Subcutaneous adipose tissue (tissue), 4 donors: ENCODE data around the gene HRAS. TPM values are rescaled to one million over a fixed set of nuclear protein-coding genes. Genes with fewer than 3 reads are reported as not detected.

ENCODE experiments used
- CTCF ChIP-seq: fragments of 450-650 bp; IDR thresholded peaks from one replicate; pipeline ENCODE4 v1.5.1; 2016; ENCODE audit warnings: low read depth, mild to moderate bottlenecking, control low read depth, antibody characterized with exemption, moderate library complexity
- total RNA-seq, 4 donors: library from RNA; depleted of rRNA; stranded (reverse); fragments of >200 nt; gene quantifications; one replicate each; pipeline ENCODE4 v1.1.0, GENCODE V29; 2016

The HRAS gene
- total RNA-seq, 4 donors from 2014 or later = 33.7 to 53.3 (median 39.9) TPM

- no peak for TF ChIP-seq CTCF
Observed at GRCh38 chr11:558503-558902, 23.1 kb upstream of the HRAS start.

- no peak for TF ChIP-seq CTCF
Observed at GRCh38 chr11:557328-558132, 22.2 kb upstream of the HRAS start.

- no peak for TF ChIP-seq CTCF
Observed at GRCh38 chr11:556662-557256, 21.4 kb upstream of the HRAS start.

- no peak for TF ChIP-seq CTCF
Observed at GRCh38 chr11:555780-556661, 20.6 kb upstream of the HRAS start.

GRCh38 chr11:555227-555779 is 19.9 kb upstream of the HRAS start:
- no peak for TF ChIP-seq CTCF

GRCh38 chr11:554428-555226 is 19.3 kb upstream of the HRAS start:
- TF ChIP-seq CTCF = no peak
